Measurements from ENCODE around the gene ARHGAP32.

ARHGAP32 gene

GRCh38 chr11:128948583-128948982 lies 243.5 kb downstream of the ARHGAP32 start:
- DNase-seq, result no peak

DNA sequence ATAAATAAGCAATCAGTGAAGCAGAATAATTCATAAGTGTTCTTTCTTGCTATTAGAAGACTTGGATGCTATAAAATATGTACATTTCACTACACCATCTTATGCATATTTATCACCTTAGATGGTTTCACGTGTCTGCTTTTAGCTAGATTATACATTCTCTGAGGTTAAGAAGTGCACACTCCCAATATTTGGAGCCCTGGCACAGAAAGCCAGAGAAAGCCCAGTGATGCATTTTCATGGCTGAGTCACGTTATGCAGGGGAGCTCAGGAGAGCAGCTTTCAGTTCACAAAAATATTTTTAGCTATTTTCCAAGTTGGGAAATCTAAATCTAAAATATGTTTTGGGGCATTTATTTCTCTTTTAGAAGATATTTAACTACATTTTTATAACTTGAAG lies 244.4 kb downstream of the ARHGAP32 start:
- DNase-seq, result no peak

GRCh38 chr11:128946648-128947047 lies 245.5 kb downstream of the ARHGAP32 start:
- DNase-seq, result no peak

GRCh38 chr11:128943428-128943976 lies 248.6 kb downstream of the ARHGAP32 start:
- DNase-seq, result no peak

DNA sequence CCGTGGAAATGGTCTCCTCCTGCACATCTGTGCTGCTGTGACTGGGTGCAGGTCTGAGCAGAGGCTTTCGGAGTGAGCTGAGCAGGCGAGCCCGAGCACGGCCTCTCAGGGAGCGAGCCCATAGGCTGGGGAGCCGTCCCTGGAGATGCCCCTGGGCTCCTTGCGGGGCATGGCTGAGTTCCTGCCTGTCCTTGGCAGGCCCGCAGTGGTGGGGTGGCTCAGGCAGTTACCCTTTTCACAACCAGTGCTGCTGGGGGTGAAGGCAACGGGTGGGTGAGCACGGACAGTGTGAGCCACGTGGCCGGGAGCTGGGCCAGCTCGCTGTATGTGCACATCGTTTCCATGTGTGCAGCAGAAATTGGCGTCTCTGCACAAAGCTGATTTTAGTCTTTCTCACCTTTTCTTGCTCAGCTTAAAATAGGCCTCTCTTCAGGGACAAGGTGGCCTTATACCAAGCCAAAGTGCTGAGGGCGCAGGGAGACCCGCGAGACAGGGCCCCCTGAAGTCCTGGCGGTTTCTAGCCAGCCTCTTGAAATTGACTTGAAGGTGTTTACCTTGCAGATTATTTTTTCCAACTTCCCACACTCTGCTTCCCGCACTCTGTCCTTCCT lies 249.2 kb downstream of the ARHGAP32 start, which contains the start of gene TP53AIP1:
Gene TP53AIP1 (minus strand): TSS at position 55 of the 611 bp plus-strand sequence. CDS start 5,053 bp downstream, outside the sequence.
- no peak for DNase-seq

GRCh38 chr11:128942272-128942612 lies 249.9 kb downstream of the ARHGAP32 start:
- no peak for DNase-seq

DNA sequence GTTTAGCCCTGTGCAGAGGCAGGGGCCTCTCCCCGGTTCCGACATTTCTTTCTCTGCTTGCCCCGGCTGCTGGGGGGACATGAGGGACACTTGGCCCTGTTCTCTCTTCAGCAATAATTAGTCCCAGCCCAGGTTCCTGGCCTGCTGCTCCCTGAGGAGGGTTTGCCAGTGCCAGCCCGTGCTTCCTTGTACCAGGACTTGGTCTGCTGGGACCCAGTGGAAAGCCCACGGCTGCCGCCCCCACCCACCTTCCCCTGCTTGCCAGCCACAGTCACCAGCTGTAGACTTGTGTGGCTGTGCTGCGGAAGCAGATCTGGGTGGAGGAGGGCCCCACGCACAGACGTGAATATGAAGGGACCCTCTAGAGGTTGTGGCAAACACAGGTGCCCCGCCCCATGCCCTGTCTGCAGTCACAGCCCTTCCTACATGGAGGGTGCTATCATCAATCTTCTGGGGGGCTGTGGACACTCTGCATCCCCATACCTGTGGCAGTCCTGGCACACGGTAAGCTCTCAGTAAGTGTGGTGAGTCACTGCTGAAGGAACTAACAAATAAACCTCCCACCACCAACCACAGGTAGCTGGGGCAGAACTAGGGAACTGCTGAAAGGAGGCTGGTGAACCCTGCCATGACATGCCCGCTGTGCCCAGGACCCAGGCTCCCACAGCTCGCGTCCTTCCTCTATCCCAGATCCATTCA lies 250.4 kb downstream of the ARHGAP32 start:
- no peak for DNase-seq

DNA sequence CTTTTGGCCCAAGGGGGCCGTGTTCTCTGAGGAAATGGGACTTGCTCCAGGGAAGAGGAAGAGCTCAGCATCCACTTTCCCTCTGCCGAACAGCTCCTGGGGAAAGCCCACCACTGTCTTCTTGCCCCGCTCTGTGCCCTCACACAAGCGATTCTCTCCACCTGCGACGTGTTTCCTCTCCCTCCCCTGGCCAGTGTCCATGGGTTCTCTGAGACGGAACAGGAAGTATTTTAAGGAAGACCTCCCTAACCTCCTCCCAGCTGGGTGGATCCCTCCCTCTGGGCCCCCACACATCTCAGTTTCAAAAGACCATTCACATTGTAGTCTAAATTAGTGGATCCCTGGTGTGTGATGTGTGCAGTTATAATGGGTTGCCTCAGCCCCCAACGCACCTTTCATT lies 251.0 kb downstream of the ARHGAP32 start:
- no peak for DNase-seq

GRCh38 chr11:128940603-128941002 lies 251.5 kb downstream of the ARHGAP32 start:
- no peak for DNase-seq

- DNase-seq, result no peak
Measured at GRCh38 chr11:128940156-128940555, 252.0 kb downstream of the ARHGAP32 start.

GRCh38 chr11:128939591-128939990 lies 252.5 kb downstream of the ARHGAP32 start:
- peak in 1 of 2 experiments; percentile 45 for DNase-seq

DNA sequence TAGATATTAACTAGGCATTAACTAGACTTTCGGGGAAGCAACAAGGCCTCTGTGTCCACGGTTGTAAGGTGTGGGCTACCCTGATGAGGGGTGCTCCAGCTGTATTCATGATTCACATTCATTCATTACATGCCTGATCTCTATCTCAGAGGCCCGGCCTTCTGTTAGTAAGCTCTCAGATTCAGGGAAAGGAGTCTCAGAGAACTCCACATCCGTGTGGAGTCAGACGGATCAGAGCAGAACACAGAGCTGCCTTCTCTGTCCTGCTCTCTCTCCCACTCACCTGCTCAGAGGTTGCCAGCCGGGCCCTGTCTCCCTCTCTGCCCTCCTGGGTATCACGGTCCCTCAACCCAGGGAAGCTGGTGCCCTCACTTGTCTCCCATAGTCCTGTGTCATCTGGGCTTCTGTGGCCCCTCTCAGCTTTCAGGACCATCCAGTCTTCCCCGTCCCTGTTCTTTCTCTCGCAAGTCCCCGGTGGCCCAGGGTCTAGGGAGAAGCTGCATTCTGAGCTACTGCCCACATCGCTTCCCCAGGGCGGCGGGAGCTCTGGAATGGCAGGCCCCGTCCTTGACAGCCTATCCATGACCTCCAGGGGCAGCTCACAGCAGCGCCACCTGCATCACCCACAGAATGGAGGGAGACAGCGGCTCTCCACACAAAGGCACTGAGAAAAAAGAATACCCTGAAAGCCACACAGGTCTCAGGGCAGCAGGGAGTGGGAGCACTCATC lies 253.8 kb downstream of the ARHGAP32 start:
- DNase-seq, result no peak

DNA sequence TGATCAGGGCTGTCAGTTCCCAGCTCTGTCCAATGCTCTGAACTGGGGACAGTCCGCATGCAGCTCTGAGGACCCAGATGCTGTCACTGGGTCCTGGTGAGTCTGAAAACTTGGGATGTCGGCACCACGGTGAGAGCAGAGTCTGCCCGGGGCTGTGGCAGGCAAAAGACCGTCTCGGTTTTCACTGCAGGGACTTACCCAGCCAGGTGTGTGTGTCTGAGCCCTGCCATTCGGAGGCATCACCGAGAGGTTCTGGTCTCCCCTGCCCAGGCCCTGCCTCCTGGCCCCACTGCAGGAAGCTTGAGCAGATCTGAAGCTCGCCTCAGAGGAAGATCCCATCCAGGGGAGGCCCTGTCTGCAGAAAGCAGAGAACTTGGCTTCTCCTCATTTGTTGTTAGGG lies 254.6 kb downstream of the ARHGAP32 start:
- DNase-seq, result no peak

DNA sequence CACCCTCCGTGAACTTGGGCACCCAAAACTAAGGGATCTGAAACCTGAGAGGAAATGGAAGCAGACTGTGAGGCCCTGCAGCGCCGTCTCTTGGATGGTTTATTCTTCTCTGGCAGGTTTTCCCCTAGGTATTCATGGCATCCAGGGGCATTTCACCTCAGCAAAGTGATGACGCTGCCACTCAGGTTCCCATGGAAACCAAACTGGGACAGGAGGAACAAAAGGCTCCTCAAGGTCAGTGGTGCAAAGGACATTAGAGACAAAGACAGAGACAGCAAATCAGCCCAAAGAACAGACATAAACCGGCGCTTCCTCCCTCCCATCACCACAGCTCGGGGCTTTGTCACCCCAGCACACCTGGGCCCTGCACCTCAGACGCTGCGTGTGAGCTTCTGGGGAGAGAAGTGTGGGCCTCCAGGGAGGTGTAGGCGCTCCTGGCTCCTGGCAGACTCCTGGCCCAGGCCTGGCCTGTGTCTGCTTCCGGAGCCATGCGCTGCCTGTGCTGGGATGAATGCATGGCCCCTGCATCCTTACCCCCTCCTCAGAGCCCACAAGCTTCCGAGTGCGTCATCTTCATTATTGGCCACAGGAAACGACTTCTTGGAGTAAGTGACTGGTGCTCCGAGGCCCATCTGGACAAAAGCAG lies 255.4 kb downstream of the ARHGAP32 start:
- no peak for DNase-seq

- DNase-seq, result no peak
Measured at GRCh38 chr11:128934926-128935325, 257.2 kb downstream of the ARHGAP32 start.

GRCh38 chr11:128934351-128934750 lies 257.8 kb downstream of the ARHGAP32 start:
- no peak for DNase-seq

DNA sequence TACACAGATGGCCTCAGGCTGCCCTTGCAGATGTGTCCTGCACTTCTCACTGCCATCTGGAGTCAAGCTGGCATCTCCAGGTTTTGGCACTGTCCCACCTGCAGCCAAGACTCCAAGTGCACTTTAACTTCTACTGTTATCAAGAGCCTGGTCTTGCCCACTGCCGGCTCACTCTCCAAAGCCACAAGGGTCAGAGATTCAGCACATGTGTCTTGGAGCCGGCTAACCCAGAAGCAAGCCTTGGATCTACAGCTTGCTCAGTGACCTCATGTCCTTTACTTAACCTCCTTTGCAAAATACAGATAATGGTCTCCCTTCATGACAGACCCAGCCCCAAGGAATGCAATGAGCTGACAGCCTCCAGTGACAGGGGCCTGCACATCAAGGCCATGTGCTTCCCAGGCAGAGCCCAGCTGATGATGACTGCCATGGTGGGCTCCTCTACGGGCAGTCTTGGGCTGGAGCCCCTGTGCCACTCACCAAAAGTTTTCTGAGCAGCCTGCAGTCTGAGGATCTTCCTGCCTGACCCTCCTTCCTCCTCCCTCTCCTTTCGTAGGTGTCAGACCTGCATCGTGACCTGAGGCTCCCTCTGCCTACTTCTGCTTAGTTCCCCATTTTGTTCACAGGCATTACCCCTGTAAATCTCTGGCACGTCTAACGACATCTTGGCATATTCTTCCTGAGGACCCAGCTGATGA lies 258.5 kb downstream of the ARHGAP32 start:
- DNase-seq, result peak in 1 of 2 experiments; percentile 26

GRCh38 chr11:128931668-128932067 lies 260.5 kb downstream of the ARHGAP32 start:
- DNase-seq, result no peak

GRCh38 chr11:128931066-128931465 lies 261.1 kb downstream of the ARHGAP32 start:
- no peak for DNase-seq

GRCh38 chr11:128929991-128930390 lies 262.1 kb downstream of the ARHGAP32 start:
- DNase-seq, result no peak

GRCh38 chr11:128929468-128929867 lies 262.7 kb downstream of the ARHGAP32 start:
- DNase-seq, result no peak

DNA sequence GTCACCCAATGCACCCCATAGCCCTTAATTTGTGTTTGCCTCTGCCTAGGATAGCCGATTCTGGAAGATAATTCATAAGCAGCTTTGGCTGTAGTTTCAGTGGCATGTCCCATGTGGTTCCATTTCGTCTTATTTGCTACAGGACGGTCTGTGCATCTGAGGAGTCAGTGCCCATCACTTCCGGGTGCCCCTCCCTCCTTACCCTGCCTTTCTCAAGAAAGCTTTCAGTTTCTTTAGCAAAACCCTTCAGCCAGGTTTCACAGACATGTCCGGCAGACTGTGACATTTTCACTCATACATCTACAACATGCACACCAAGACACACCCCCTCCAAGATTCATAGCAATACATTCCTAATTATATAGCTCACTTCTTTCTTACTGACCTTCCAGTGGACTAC lies 263.7 kb downstream of the ARHGAP32 start:
- no peak for DNase-seq
